H9 (cell line): ENCODE measurements around the gene CEP128. TPM values are rescaled to one million over a fixed set of nuclear protein-coding genes. Genes with fewer than 3 reads are reported as not detected.

Experiments used
- DNase-seq: peaks from one replicate; pipeline ENCODE4 v3.0.0-alpha.2; 2017
- H2AFZ ChIP-seq: one replicate; pipeline ENCODE4 v1.6.1; 2013; ENCODE audit warnings: mild to moderate bottlenecking, low read length, control low read depth, moderate library complexity
- H2AK5ac ChIP-seq: 2 replicates; pipeline ENCODE4 v1.6.1; 2013; ENCODE audit warnings: low read length, control low read depth, mixed read lengths; ENCODE audit not compliant: insufficient read length
- H2BK120ac ChIP-seq: one replicate; pipeline ENCODE4 v1.6.1; 2013; ENCODE audit warnings: low read depth, mild to moderate bottlenecking, low read length, control low read depth, inconsistent platforms; ENCODE audit not compliant: poor library complexity, severe bottlenecking
- H2BK12ac ChIP-seq: 2 replicates; pipeline ENCODE4 v1.6.1; 2013; ENCODE audit warnings: low read length, control low read depth, mixed read lengths, low read depth; ENCODE audit not compliant: insufficient read length
- H2BK15ac ChIP-seq: 2 replicates; pipeline ENCODE4 v1.6.1; 2013; ENCODE audit warnings: low read depth, low read length, control low read depth
- H2BK20ac ChIP-seq: one replicate; pipeline ENCODE4 v1.6.1; 2013; ENCODE audit warnings: low read depth, mild to moderate bottlenecking, low read length, control low read depth, inconsistent platforms; ENCODE audit not compliant: poor library complexity, severe bottlenecking
- H2BK5ac ChIP-seq: 2 replicates; pipeline ENCODE4 v1.6.1; 2013; ENCODE audit warnings: low read length, control low read depth, mixed read lengths; ENCODE audit not compliant: insufficient read length
- H3K14ac ChIP-seq: 2 replicates; pipeline ENCODE4 v1.6.1; 2013; ENCODE audit warnings: low read length, control low read depth; ENCODE audit not compliant: insufficient read depth
- H3K18ac ChIP-seq: 2 replicates; pipeline ENCODE4 v1.6.1; 2013; ENCODE audit warnings: low read depth, mild to moderate bottlenecking, mixed read lengths, low read length, control low read depth; ENCODE audit not compliant: insufficient read length
- H3K23ac ChIP-seq: 2 replicates; pipeline ENCODE4 v1.6.1; 2013; ENCODE audit warnings: low read length, control low read depth, mixed read lengths, low read depth; ENCODE audit not compliant: insufficient read length
- H3K23me2 ChIP-seq: 2 replicates; pipeline ENCODE4 v1.6.1; 2013; ENCODE audit warnings: low read depth, mild to moderate bottlenecking, mixed read lengths, low read length, control low read depth; ENCODE audit not compliant: insufficient read length, poor library complexity, severe bottlenecking
- H3K27ac ChIP-seq: 2 replicates; pipeline ENCODE4 v1.5.1; 2013; ENCODE audit warnings: low read length, control low read depth, mixed read lengths, low read depth; ENCODE audit not compliant: insufficient read length
- H3K27me3 ChIP-seq: 2 replicates; pipeline ENCODE4 v1.6.1; 2013; ENCODE audit warnings: low read length, control low read depth, inconsistent platforms; ENCODE audit not compliant: insufficient read depth
- H3K4ac ChIP-seq: 2 replicates; pipeline ENCODE4 v1.6.1; 2013; ENCODE audit warnings: low read depth, mild to moderate bottlenecking, control low read depth, inconsistent platforms, low read length, moderate library complexity
- H3K4me1 ChIP-seq: 2 replicates; pipeline ENCODE4 v1.6.1; 2013; ENCODE audit warnings: low read length, control low read depth, inconsistent platforms; ENCODE audit not compliant: insufficient read depth
- H3K4me2 ChIP-seq: 2 replicates; pipeline ENCODE4 v1.6.1; 2013; ENCODE audit warnings: low read length, control low read depth, mixed read lengths; ENCODE audit not compliant: insufficient read length, insufficient read depth
- H3K56ac ChIP-seq: 2 replicates; pipeline ENCODE4 v1.6.1; 2013; ENCODE audit warnings: low read depth, mild to moderate bottlenecking, mixed read lengths, low read length, control low read depth; ENCODE audit not compliant: insufficient read length
- H3K79me1 ChIP-seq: 2 replicates; pipeline ENCODE4 v1.6.1; 2013; ENCODE audit warnings: low read depth, mild to moderate bottlenecking, moderate library complexity, low read length, control low read depth, inconsistent platforms; ENCODE audit not compliant: insufficient read depth, poor library complexity, severe bottlenecking
- H3K79me2 ChIP-seq: 2 replicates; pipeline ENCODE4 v1.6.1; 2013; ENCODE audit warnings: low read length, control low read depth, inconsistent platforms; ENCODE audit not compliant: insufficient read depth
- H3K9ac ChIP-seq: 2 replicates; pipeline ENCODE4 v1.6.1; 2013; ENCODE audit warnings: low read length, control low read depth, mixed read lengths; ENCODE audit not compliant: insufficient read length; ENCODE audit errors: extremely low read depth
- H3K9me3 ChIP-seq: one replicate; pipeline ENCODE4 v1.6.1; 2013; ENCODE audit warnings: low read depth, low read length, inconsistent platforms; ENCODE audit not compliant: control insufficient read depth
- H3T11ph ChIP-seq: one replicate; pipeline ENCODE4 v1.6.1; 2013; ENCODE audit warnings: mild to moderate bottlenecking, low read length, control low read depth, inconsistent platforms
- H4K20me1 ChIP-seq: one replicate; pipeline ENCODE4 v1.6.1; 2013; ENCODE audit not compliant: control insufficient read depth, insufficient read length, insufficient read depth
- H4K5ac ChIP-seq: 2 replicates; pipeline ENCODE4 v1.6.1; 2013; ENCODE audit warnings: low read depth, mild to moderate bottlenecking, mixed read lengths, low read length, control low read depth; ENCODE audit not compliant: insufficient read length
- H4K8ac ChIP-seq: replicated peaks from 2 replicates; pipeline ENCODE4 v1.6.1; 2013; ENCODE audit warnings: low read length, control low read depth, mixed read lengths, low read depth; ENCODE audit not compliant: insufficient read length
- H4K91ac ChIP-seq: 2 replicates; pipeline ENCODE4 v1.6.1; 2013; ENCODE audit warnings: low read depth, mild to moderate bottlenecking, moderate library complexity, mixed read lengths, low read length, control low read depth; ENCODE audit not compliant: insufficient read length
- H3K27ac Mint-ChIP-seq, 3 experiments: 2 replicates in 2 of 3; 3 replicates in 1 of 3; pipeline ENCODE4 v1.8.0; 2020 to 2021; ENCODE audit warnings: mixed read lengths in 3 of 3, mild to moderate bottlenecking in 1 of 3, moderate library complexity in 1 of 3
- H3K27me3 Mint-ChIP-seq: 2 replicates; pipeline ENCODE4 v1.8.0; 2021; ENCODE audit warnings: low read depth, mild to moderate bottlenecking, moderate library complexity, mixed read lengths
- H3K36me3 Mint-ChIP-seq, 3 experiments: 2 replicates in 2 of 3; 3 replicates in 1 of 3; pipeline ENCODE4 v1.8.0; 2020 to 2021; ENCODE audit warnings: low read depth in 3 of 3, mixed read lengths in 3 of 3; ENCODE audit not compliant: insufficient read depth in 1 of 3
- H3K4me1 Mint-ChIP-seq, 2 experiments: 2 replicates each; pipeline ENCODE4 v1.8.0; 2020; ENCODE audit warnings: mixed read lengths in 2 of 2
- H3K4me3 Mint-ChIP-seq, 2 experiments: 2 replicates in 1 of 2; 3 replicates in 1 of 2; pipeline ENCODE4 v1.8.0; 2020 to 2021; ENCODE audit warnings: mild to moderate bottlenecking in 2 of 2, mixed read lengths in 2 of 2, moderate library complexity in 1 of 2
- H3K9me3 Mint-ChIP-seq, 2 experiments: 2 replicates in 1 of 2; 3 replicates in 1 of 2; pipeline ENCODE4 v1.8.0; 2020; ENCODE audit warnings: mild to moderate bottlenecking in 2 of 2, mixed read lengths in 2 of 2, moderate library complexity in 1 of 2
- WGBS: extraction: QIAGEN DNeasy Blood & Tissue Kit; methylation state at CpG from one replicate; pipeline ENCODE4 v1.1.7; 2013; ENCODE audit warnings: missing lambda C conversion rate, low lambda C conversion rate, mixed read lengths; ENCODE audit not compliant: insufficient read length; ENCODE audit errors: extremely low coverage; 5-methylcytosine and 5-hydroxymethylcytosine counted together
- total RNA-seq: library from RNA; stranded (reverse); gene quantifications from 2 replicates; pipeline ENCODE4 v1.2.1, GENCODE V29; 2021
- TF ChIP-seq, protein P1 (sequence below): fragments of 200-600 bp; sonication (generic); conservative IDR thresholded peaks from 3 replicates; pipeline ENCODE4 v1.8.0; 2021; ENCODE audit warnings: antibody characterized with exemption, mild to moderate bottlenecking

CEP128 gene
- total RNA-seq, 1 experiment from 2014 or later = 16.3 TPM

DNA sequence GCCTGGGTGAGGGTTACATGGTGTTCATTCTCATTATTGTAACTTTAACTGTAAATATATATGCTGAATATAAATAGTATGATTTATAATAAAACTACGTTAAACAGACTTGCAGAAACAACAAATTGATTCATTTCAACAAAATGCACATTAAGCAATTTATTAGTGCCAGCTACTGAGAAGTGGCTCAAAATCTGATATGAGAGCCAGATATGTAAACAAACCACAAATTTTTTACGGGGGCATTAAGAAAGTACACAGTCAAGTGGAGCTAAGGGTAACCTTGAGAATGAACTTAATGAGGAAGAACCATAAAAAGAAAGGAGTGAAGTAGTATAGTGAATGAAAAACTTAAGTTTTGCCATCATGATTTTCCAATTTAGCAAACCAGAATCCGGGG is 40.3 kb downstream of the CEP128 start:
- Histone ChIP-seq H2AK5ac (no peak overlapping the region), H2BK5ac (no peak overlapping the region), H3K79me2 (no peaks in the 10 kb centered on the region), H2BK20ac (no peak overlapping the region), H4K5ac (no peak overlapping the region), H2BK120ac (no peak overlapping the region), H3K4me1 (no peaks in the 10 kb centered on the region), H4K8ac (no peak overlapping the region), H3K23me2 (no peaks in the 10 kb centered on the region), H3T11ph (no peak overlapping the region), H3K14ac (no peak overlapping the region), H3K27me3 (no peaks in the 10 kb centered on the region), H3K18ac (no peak overlapping the region), H4K20me1 (no peaks in the 10 kb centered on the region), H2BK12ac (no peak overlapping the region), H3K4me2 (no peak overlapping the region), H2AFZ (no peak overlapping the region), H3K56ac (no peak overlapping the region), H3K4ac (no peak overlapping the region), H2BK15ac (no peak overlapping the region), H3K9me3 (no peaks in the 10 kb centered on the region), H4K91ac (no peak overlapping the region), H3K27ac (no peak overlapping the region), H3K23ac (no peak overlapping the region), H3K9ac (no peak overlapping the region), H3K79me1 (no peaks in the 10 kb centered on the region)
- TF ChIP-seq, protein P1, sequence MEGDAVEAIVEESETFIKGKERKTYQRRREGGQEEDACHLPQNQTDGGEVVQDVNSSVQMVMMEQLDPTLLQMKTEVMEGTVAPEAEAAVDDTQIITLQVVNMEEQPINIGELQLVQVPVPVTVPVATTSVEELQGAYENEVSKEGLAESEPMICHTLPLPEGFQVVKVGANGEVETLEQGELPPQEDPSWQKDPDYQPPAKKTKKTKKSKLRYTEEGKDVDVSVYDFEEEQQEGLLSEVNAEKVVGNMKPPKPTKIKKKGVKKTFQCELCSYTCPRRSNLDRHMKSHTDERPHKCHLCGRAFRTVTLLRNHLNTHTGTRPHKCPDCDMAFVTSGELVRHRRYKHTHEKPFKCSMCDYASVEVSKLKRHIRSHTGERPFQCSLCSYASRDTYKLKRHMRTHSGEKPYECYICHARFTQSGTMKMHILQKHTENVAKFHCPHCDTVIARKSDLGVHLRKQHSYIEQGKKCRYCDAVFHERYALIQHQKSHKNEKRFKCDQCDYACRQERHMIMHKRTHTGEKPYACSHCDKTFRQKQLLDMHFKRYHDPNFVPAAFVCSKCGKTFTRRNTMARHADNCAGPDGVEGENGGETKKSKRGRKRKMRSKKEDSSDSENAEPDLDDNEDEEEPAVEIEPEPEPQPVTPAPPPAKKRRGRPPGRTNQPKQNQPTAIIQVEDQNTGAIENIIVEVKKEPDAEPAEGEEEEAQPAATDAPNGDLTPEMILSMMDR = no peak
- H3K27ac Mint-ChIP-seq = no peak overlapping the region
- H3K27me3 Mint-ChIP-seq = no peaks in the 10 kb centered on the region
- no CpG with 5 or more reads among the region's 3 CpGs for WGBS
- no peak overlapping the region for H3K4me3 Mint-ChIP-seq
- no peaks in the 10 kb centered on the region; a peak in 1 of 7 replicates for H3K36me3 Mint-ChIP-seq
- no peak for DNase-seq
- H3K9me3 Mint-ChIP-seq = no peaks in the 10 kb centered on the region
- H3K4me1 Mint-ChIP-seq = peaks cover 11% of the 10 kb centered on the region in 2 experiments; a peak in 3 of 4 replicates
